ENCODE results near the gene BARHL1.

BARHL1 gene

GRCh38 chr9:132622159-132622558 lies 39.8 kb downstream of the BARHL1 start:
- in situ Hi-C loops (cut with HindIII; ENCODE audit: low sequenced_read_pairs) = no loop called here
- no peak overlapping the region for H3K4me3 ChIP-seq (ENCODE audit: low read depth, low read length)
- TF ChIP-seq, protein P1, sequence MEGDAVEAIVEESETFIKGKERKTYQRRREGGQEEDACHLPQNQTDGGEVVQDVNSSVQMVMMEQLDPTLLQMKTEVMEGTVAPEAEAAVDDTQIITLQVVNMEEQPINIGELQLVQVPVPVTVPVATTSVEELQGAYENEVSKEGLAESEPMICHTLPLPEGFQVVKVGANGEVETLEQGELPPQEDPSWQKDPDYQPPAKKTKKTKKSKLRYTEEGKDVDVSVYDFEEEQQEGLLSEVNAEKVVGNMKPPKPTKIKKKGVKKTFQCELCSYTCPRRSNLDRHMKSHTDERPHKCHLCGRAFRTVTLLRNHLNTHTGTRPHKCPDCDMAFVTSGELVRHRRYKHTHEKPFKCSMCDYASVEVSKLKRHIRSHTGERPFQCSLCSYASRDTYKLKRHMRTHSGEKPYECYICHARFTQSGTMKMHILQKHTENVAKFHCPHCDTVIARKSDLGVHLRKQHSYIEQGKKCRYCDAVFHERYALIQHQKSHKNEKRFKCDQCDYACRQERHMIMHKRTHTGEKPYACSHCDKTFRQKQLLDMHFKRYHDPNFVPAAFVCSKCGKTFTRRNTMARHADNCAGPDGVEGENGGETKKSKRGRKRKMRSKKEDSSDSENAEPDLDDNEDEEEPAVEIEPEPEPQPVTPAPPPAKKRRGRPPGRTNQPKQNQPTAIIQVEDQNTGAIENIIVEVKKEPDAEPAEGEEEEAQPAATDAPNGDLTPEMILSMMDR (IDR thresholded peaks at IDR 0.05; ENCODE audit: low read depth, low read length) = no peak
- peak; percentile 14 for DNase-seq (ENCODE audit: low read depth, low spot score)

- TF ChIP-seq, protein P1 (IDR thresholded peaks at IDR 0.05; ENCODE audit: low read depth, low read length) = no peak
- in situ Hi-C loops (cut with HindIII; ENCODE audit: low sequenced_read_pairs) = no loop called here
- DNase-seq (ENCODE audit: low read depth, low spot score) = no peak
- H3K4me3 ChIP-seq (ENCODE audit: low read depth, low read length) = no peak overlapping the region
Observed at GRCh38 chr9:132626285-132626684, 43.9 kb downstream of the BARHL1 start.

GRCh38 chr9:132627106-132627505 lies 44.7 kb downstream of the BARHL1 start:
- H3K4me3 ChIP-seq (ENCODE audit: low read depth, low read length) = no peak overlapping the region
- DNase-seq (ENCODE audit: low read depth, low spot score) = no peak
- TF ChIP-seq, protein P1 (IDR thresholded peaks at IDR 0.05; ENCODE audit: low read depth, low read length) = no peak
- in situ Hi-C loops (cut with HindIII; ENCODE audit: low sequenced_read_pairs) = no loop called here

DNA sequence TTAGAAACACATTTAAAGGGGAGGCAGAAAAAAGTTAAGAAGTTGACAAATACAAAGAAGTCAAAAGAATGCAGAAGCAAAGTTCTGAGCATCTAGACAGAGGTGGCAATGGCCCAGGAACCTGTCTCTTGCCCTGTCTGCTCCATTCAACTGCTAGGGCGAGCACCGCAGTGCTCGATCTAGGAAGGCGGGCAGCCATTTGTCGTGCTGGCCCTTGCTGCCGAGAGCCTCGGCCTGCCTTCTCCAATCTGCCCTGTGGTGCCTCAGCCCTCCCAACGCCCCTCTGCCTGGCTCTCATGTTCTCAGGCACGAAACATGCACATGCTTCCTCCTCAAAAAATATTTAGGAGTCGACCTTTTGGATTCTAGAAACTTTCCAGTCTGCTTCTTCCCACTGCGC lies 45.2 kb downstream of the BARHL1 start:
- H3K4me3 ChIP-seq (ENCODE audit: low read depth, low read length) = no peak overlapping the region
- no peak for DNase-seq (ENCODE audit: low read depth, low spot score)
- TF ChIP-seq, protein P1 (IDR thresholded peaks at IDR 0.05; ENCODE audit: low read depth, low read length) = no peak
- in situ Hi-C loops (cut with HindIII; ENCODE audit: low sequenced_read_pairs) = no loop called here

- in situ Hi-C loops (cut with HindIII; ENCODE audit: low sequenced_read_pairs) = no loop called here
- no peak for DNase-seq (ENCODE audit: low read depth, low spot score)
- no peak overlapping the region for H3K4me3 ChIP-seq (ENCODE audit: low read depth, low read length)
- TF ChIP-seq, protein P1 (IDR thresholded peaks at IDR 0.05; ENCODE audit: low read depth, low read length) = no peak
Observed at GRCh38 chr9:132628746-132629145, 46.3 kb downstream of the BARHL1 start.

GRCh38 chr9:132630116-132630515 lies 47.7 kb downstream of the BARHL1 start:
- in situ Hi-C loops (cut with HindIII; ENCODE audit: low sequenced_read_pairs) = no loop called here
- no peak for DNase-seq (ENCODE audit: low read depth, low spot score)
- no peak overlapping the region for H3K4me3 ChIP-seq (ENCODE audit: low read depth, low read length)
- TF ChIP-seq, protein P1 (IDR thresholded peaks at IDR 0.05; ENCODE audit: low read depth, low read length) = no peak

DNA sequence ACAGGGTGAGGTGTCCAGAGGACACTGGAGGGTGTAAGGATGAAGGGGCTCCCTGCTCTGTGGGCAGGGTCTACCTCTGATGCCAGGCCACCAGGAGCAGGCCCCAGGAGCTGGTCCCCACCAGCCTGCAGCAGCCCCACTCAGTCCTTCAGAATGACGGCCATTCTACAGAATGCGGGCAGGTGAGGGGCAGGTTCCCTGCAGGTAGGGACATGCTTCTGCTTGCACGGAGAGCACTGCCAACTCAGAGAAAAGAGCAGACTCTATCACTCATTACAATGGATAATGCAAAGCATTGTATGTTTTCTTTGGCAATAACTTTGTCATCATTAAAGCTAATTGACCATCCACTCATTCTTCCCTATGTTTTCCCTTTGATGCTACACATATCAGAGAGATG lies 48.4 kb downstream of the BARHL1 start:
- in situ Hi-C loops (cut with HindIII; ENCODE audit: low sequenced_read_pairs) = no loop called here
- no peak for DNase-seq (ENCODE audit: low read depth, low spot score)
- no peak overlapping the region for H3K4me3 ChIP-seq (ENCODE audit: low read depth, low read length)
- TF ChIP-seq, protein P1 (IDR thresholded peaks at IDR 0.05; ENCODE audit: low read depth, low read length) = no peak

All from astrocyte of the spinal cord (primary cell).